GM18505 (cell line): Measurements from ENCODE around the gene ENDOD1.

Source experiments
- ATAC-seq: cut with Tn5 transposase; IDR thresholded peaks from one replicate; pipeline ENCODE4 v1.9.1; 2021; ENCODE audit not compliant: unreplicated experiment
- POLR2A ChIP-seq: IDR thresholded peaks from 4 replicates; pipeline ENCODE4 v1.6.1; 2011; ENCODE audit warnings: borderline replicate concordance; ENCODE audit not compliant: insufficient read depth, insufficient read length; ENCODE audit errors: extremely low read depth

The ENDOD1 gene

DNA sequence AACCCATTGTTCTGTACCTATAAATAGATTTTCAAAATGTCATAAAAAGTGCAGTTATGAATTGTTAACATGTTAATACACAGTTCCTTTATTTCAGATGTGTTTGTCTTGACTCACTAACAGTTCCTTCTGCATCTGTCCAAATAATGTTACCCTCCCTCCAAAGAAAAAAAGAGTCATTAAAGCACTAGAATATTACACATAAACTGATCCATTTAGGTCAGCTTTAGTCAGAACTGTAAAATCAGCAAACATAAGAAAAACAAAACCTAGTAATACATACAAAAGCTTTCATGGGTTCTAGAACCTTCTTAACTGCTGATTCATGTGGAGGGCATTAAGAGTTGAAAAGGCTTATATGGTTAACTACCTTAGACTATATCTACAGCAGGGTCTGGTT, 76.0 kb downstream of the ENDOD1 start:
- no peak for ATAC-seq
- no peak for TF ChIP-seq POLR2A

DNA sequence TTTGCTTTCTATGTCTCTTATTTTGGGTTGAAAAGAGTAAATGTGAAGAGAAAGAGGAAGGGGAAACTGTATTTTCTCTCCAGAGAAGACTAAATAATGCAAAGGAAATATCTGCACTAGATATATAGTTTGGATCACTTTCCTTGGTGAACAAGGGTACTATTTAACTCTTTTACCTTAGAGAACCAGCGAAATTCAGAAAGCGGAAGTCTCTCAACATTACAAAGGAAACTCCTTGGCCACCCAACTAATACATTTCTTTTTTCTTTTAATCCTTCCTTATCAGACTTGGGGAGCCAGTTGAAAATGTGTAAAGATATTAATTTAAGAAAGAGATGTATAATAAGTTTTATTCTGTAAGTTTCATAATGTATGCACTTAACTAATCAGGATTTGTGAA, 77.1 kb downstream of the ENDOD1 start:
- TF ChIP-seq POLR2A: no peak
- no peak for ATAC-seq

DNA sequence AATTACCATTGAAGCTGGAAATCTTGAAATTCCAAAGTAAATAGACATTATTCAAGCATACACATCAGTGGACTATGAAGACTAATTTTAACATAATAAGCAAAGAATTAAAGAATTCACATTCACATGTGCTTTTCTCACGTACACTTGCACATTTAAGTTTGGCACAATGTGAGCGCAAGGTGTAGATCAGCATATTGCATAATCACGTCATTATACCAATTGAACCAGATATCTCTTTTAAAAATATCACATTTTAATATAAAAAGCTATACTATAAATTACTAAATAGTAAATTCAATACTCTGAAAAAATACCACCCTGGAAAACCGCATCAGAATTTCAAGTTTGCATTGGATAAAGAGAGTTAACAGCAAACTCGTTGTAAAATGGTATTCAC, 80.6 kb downstream of the ENDOD1 start:
- no peak for TF ChIP-seq POLR2A
- ATAC-seq: no peak

DNA sequence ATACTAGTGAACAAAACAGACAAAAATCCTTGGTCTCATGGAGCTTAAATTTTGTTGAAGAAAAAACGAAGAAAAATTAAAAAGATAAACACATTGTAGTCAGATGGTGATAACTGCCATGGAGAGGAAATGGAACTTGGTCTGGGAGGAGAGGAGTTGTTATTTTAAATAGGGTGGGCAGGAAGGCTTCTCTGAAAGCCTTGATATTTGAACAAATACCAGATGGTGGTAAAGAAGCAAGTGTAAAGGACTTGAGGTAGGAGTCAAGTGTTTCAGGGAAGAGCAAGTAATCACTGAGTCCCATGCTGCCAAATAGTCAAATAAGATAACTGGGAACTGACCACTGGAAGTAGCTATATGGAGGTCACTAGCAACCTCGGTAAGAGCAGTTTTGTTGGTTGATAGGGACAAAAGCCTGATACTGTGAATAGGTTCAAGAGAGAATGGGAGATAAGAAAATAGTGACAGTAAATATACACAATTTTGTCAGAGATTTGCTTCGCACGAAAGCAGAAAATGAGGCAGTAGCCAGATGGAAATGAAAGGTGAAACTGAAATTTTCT, 86.3 kb downstream of the ENDOD1 start:
- TF ChIP-seq POLR2A: no peak
- ATAC-seq: no peak
